Heart right ventricle (tissue), 16 donors: Measurements from ENCODE around the gene METAP1. TPM values are rescaled to one million over a fixed set of nuclear protein-coding genes. Genes with fewer than 3 reads are reported as not detected.

Source experiments
- ATAC-seq, 8 donors: fragments of 200-7000 bp; cut with Tn5 transposase; one replicate each; pipeline ENCODE4 v1.9.1; 2020; ENCODE audit warnings: mild to moderate bottlenecking in 8 of 8, moderate library complexity in 8 of 8, moderate number of reproducible peaks in 1 of 8
- DNase-seq, 2 donors: peaks; one replicate each; pipeline ENCODE4 v3.0.0-alpha.2; 2020
- H3K27ac ChIP-seq, 10 donors: fragments of 200-600 bp; sonication (generic) in 2 of 10; one replicate each; pipeline versions ENCODE4 v1.5.0 to v1.8.0; 2020 to 2022; ENCODE audit warnings: mild to moderate bottlenecking in 3 of 10
- H3K27me3 ChIP-seq, 7 donors: fragments of 200-600 bp; one replicate each; pipeline ENCODE4 v1.8.0; 2021 to 2022; ENCODE audit warnings: mild to moderate bottlenecking in 2 of 7
- H3K36me3 ChIP-seq, 9 donors: fragments of 200-600 bp; sonication (generic) in 1 of 9; one replicate each; pipeline versions ENCODE4 v1.5.0 to v1.8.0; 2020 to 2022; ENCODE audit warnings: mild to moderate bottlenecking in 2 of 9
- H3K4me1 ChIP-seq, 9 donors: fragments of 200-600 bp; sonication (generic) in 1 of 9; one replicate each; pipeline versions ENCODE4 v1.5.0 to v1.8.0; 2020 to 2022; ENCODE audit warnings: mild to moderate bottlenecking in 4 of 9
- H3K4me3 ChIP-seq, 10 donors: fragments of 200-600 bp; sonication (generic) in 2 of 10; one replicate each; pipeline versions ENCODE4 v1.5.0 to v1.8.0; 2020 to 2022; ENCODE audit warnings: mild to moderate bottlenecking in 7 of 10, moderate library complexity in 2 of 10
- H3K9me3 ChIP-seq, 11 donors: fragments of 200-600 bp in 10 of 11; sonication (generic) in 2 of 11; one replicate each; pipeline versions ENCODE4 v1.5.0 to v1.8.0; 2013 to 2022; ENCODE audit warnings: mild to moderate bottlenecking in 2 of 11, control low read depth in 1 of 11, moderate library complexity in 1 of 11
- WGBS, 2 donors: extraction: QIAGEN DNeasy Blood & Tissue Kit; methylation state at CpG; one replicate each; pipeline ENCODE4 v1.1.7; 2013; ENCODE audit warnings: inconsistent platforms in 1 of 2; 5-methylcytosine and 5-hydroxymethylcytosine counted together
- intact Hi-C, 10 donors: fragments of 100-400 bp; cut with DNase I; formaldehyde crosslinking; loops; one replicate each; pipeline versions ENCODE4 v1.11.1 to v1.14.2; 2022
- polyA plus RNA-seq, 2 donors: library from polyadenylated mRNA; stranded (reverse); fragments of 200-250 nt; gene quantifications; one replicate each; pipeline ENCODE4 v1.2.3, GENCODE V29; 2013
- total RNA-seq, 10 donors: library from RNA; stranded (reverse); fragmentation: NEBNext Ultra II Directional in 3 of 10; extraction: Animal tissue kit (Norgen Biotek cat#: 25700) in 3 of 10; gene quantifications; one replicate each; pipeline versions ENCODE4 v1.2.1 to v1.2.4, GENCODE V29; 2021 to 2023
- TF ChIP-seq, protein P1 (sequence below), 9 donors: fragments of 200-600 bp; sonication (generic) in 2 of 9; IDR thresholded peaks; one replicate each; pipeline versions ENCODE4 v1.5.0 to v1.8.0; 2021 to 2022; ENCODE audit warnings: antibody characterized with exemption in 9 of 9, mild to moderate bottlenecking in 5 of 9, moderate library complexity in 1 of 9
- donor health status: Arrhythmogenic right ventricular cardiomyopathy.
- donor health status: ischemic (EF 13 %, LVEDD 7.1; RV severe dilation, severe dysfunction).
- donor health status: healthy with polysubstance abuse.
- donor health status: DM: no; HTN: yes; CAD: no.
- donor health status: DM: no; HTN: no; CAD: no.
- donor health status: ischemic (EF 25% LVEDD 6.9; RV normal size, moderate dysfunction).
- donor health status: ischemic (EF 25% LVEDD 5.7; RV mildly dilated, moderate dysfunction).
- donor health status: healthy.
- donor health status: DM: yes; HTN: yes; CAD: no.
- donor health status: Ischemic cardiomyopathy.
- donor health status: ischemic (EF 35%, LVEDD 5.7; RV mildly dilated, moderate dysfunction).
- donor health status: nonischemic (EF 11% LVEDD 7.7; RV severe dilation, severe dysfunction).
- donor health status: DM: yes; HTN: yes; CAD: no.
- donor health status: PGD.
- donor health status: ischemic (EF 29% LVEDD 5.4; RV normal size, mild dysfunction).
- donor health status: nonischemic (EF 23%, LVEDD 6.1; RV moderate dilation, normal function).

The METAP1 gene
- total and polyA plus RNA-seq, 12 donors, result 37.7 to 79.7 (median 59.8) TPM

DNA sequence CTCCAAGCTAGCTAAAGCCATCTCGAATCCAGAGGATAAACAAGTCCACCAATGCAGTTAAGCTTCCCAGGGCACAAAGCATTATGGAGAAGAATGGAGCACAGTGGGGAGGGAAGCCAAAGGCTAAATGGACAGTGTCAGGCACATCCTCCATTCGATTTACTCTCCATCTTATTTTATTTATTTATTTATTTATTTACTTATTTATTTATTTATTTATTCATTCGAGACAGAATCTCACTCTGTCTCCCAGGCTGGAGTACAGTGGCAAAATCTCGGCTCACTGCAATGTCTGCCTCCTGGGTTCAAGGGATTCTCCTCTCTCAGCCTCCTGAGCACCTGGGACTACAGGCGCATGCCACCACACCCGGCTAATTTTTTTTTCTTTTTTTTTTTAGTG, 40.3 kb upstream of the METAP1 start:
- 85 to 88% methylated on average over 6 of the region's 6 CpGs for WGBS, 2 donors
- H3K36me3 ChIP-seq, result no peaks in the 10 kb centered on the region
- no peak overlapping the region for H3K4me3 ChIP-seq
- no peaks in the 10 kb centered on the region for H3K4me1 ChIP-seq
- intact Hi-C loops, result no loop called here
- TF ChIP-seq, protein P1, sequence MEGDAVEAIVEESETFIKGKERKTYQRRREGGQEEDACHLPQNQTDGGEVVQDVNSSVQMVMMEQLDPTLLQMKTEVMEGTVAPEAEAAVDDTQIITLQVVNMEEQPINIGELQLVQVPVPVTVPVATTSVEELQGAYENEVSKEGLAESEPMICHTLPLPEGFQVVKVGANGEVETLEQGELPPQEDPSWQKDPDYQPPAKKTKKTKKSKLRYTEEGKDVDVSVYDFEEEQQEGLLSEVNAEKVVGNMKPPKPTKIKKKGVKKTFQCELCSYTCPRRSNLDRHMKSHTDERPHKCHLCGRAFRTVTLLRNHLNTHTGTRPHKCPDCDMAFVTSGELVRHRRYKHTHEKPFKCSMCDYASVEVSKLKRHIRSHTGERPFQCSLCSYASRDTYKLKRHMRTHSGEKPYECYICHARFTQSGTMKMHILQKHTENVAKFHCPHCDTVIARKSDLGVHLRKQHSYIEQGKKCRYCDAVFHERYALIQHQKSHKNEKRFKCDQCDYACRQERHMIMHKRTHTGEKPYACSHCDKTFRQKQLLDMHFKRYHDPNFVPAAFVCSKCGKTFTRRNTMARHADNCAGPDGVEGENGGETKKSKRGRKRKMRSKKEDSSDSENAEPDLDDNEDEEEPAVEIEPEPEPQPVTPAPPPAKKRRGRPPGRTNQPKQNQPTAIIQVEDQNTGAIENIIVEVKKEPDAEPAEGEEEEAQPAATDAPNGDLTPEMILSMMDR (IDR thresholded peaks at IDR 0.05), result no peak
- DNase-seq, result no peak
- H3K27me3 ChIP-seq, result no peaks in the 10 kb centered on the region
- H3K9me3 ChIP-seq, result no peaks in the 10 kb centered on the region
- ATAC-seq, result no peak
- no peak overlapping the region for H3K27ac ChIP-seq

DNA sequence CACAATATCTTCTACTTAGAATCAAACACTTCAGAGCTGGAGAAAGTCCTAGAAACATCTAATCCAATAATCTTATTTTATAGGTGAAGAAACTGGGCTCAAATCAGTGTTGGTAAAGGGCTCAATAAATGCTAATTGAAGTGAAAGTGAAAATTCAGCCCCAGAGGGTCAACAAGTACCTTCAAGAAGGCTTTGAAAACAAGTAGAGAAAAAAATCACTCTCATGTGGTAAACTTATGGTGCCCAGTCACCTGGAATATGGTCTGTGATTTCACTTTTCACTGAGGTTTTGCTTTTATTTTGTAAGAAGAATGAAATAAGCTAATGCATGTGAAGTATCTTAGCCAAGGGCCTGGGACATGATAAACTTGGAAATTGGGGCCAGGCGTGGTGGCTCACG, 37.5 kb upstream of the METAP1 start:
- Histone ChIP-seq H3K4me3 (no peak overlapping the region), H3K4me1 (no peaks in the 10 kb centered on the region), H3K27ac (no peak overlapping the region), H3K27me3 (no peaks in the 10 kb centered on the region), H3K9me3 (no peaks in the 10 kb centered on the region), H3K36me3 (no peaks in the 10 kb centered on the region)
- TF ChIP-seq, protein P1 (IDR thresholded peaks at IDR 0.05), result no peak
- no peak for DNase-seq
- intact Hi-C loops, result no loop called here
- no peak for ATAC-seq
- 94 to 97% methylated on average over 2 of the region's 2 CpGs for WGBS, 2 donors

DNA sequence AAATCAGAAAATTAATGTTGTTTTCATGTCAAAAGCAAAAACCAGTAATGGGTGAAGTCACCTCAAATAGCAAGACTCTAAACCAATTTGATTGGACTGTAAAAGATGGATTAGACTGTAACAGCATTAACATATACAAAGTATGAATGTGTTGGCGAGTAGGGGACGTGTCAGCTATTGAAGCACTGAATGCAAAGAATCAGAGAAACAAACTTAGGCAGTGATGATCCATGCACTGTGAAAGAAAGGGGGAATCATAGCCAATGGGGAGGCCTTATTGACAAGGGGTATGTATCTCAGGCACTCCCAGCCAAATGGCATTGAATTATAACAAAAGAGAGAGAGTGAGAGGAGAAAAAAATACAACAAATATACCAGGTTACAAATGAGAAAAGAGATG, 36.1 kb upstream of the METAP1 start:
- TF ChIP-seq, protein P1 (IDR thresholded peaks at IDR 0.05), result no peak
- H3K36me3 ChIP-seq, result no peaks in the 10 kb centered on the region
- no peaks in the 10 kb centered on the region for H3K27me3 ChIP-seq
- no peak overlapping the region for H3K27ac ChIP-seq
- WGBS, 2 donors, result 86 to 92% methylated on average over 2 of the region's 2 CpGs
- intact Hi-C loops, result no loop called here
- no peak for DNase-seq
- H3K4me1 ChIP-seq, result no peaks in the 10 kb centered on the region
- no peak for ATAC-seq
- no peaks in the 10 kb centered on the region for H3K9me3 ChIP-seq
- no peak overlapping the region for H3K4me3 ChIP-seq

DNA sequence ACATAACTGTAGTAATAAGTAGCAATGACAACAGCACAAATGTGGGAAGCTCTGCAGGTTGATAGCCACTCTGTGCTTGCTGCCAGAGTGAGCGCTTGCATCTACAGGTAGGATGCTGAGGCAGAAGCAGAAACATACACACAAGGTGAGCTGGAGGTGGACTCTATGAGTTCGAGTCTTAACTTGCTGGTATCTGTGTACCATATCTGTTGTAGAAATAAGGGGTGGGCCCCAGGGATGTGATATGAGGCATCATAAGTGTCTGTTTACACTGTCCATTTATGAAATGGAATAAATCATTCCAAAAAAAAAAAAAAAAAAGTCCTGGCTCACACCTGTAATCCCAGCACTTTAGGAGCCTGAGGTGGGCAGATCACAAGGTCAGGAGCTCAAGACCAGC, 33.8 kb upstream of the METAP1 start:
- Histone ChIP-seq H3K4me1 (no peaks in the 10 kb centered on the region), H3K27me3 (no peaks in the 10 kb centered on the region), H3K27ac (no peak overlapping the region), H3K4me3 (no peak overlapping the region), H3K36me3 (no peaks in the 10 kb centered on the region), H3K9me3 (no peaks in the 10 kb centered on the region)
- TF ChIP-seq, protein P1 (IDR thresholded peaks at IDR 0.05), result no peak
- DNase-seq, result no peak
- ATAC-seq, result no peak
- intact Hi-C loops, result no loop called here
- 88 to 92% methylated on average over 2 of the region's 2 CpGs for WGBS, 2 donors
